Spinal cord (tissue), 10 donors: ENCODE data around the gene ISCA2. TPM values are rescaled to one million over a fixed set of nuclear protein-coding genes. Genes with fewer than 3 reads are reported as not detected.

Experiments used
- DNase-seq, 6 donors: peaks; one replicate each; pipeline versions ENCODE4 v3.0.0 to v3.0.0-alpha.2; 2013 to 2015; ENCODE audit warnings: low spot score in 6 of 6, low read depth in 4 of 6
- H3K27ac ChIP-seq: one replicate; pipeline ENCODE4 v1.5.1; 2013; ENCODE audit warnings: low read depth, low read length, control low read depth
- H3K27me3 ChIP-seq: one replicate; pipeline ENCODE4 v1.6.1; 2013; ENCODE audit warnings: low read length; ENCODE audit not compliant: control insufficient read depth, insufficient read depth
- H3K36me3 ChIP-seq: one replicate; pipeline ENCODE4 v1.6.1; 2013; ENCODE audit warnings: low read length; ENCODE audit not compliant: control insufficient read depth, insufficient read depth
- H3K4me1 ChIP-seq: one replicate; pipeline ENCODE4 v1.6.1; 2013; ENCODE audit warnings: low read length; ENCODE audit not compliant: control insufficient read depth, insufficient read depth
- H3K4me3 ChIP-seq: one replicate; pipeline ENCODE4 v1.5.1; 2013; ENCODE audit warnings: low read depth, low read length, control low read depth
- H3K9me3 ChIP-seq: one replicate; pipeline ENCODE4 v1.6.1; 2013; ENCODE audit warnings: low read length; ENCODE audit not compliant: control insufficient read depth, insufficient read depth
- WGBS: methylation state at CpG from one replicate; pipeline ENCODE4 v1.1.5; 2013; ENCODE audit warnings: missing lambda C conversion rate; ENCODE audit not compliant: insufficient coverage; 5-methylcytosine and 5-hydroxymethylcytosine counted together
- polyA plus RNA-seq, 2 donors: library from polyadenylated mRNA; unstranded; fragments of 120-200 nt; gene quantifications; one replicate each; pipeline ENCODE4 v1.2.1, GENCODE V29; 2013; ENCODE audit not compliant: insufficient read length in 2 of 2
- total RNA-seq, 2 donors: library from RNA; depleted of rRNA in 1 of 2; stranded (reverse); fragments of 120-200 nt in 1 of 2; fragments of >200 nt in 1 of 2; gene quantifications; one replicate each; pipeline versions ENCODE4 v1.2.3 to v1.2.4, GENCODE V29; 2013 to 2014
- donor health status: healthy.

The ISCA2 gene
- total and polyA plus RNA-seq, 4 donors, result 21.1 to 41.0 (median 33.7) TPM

DNA sequence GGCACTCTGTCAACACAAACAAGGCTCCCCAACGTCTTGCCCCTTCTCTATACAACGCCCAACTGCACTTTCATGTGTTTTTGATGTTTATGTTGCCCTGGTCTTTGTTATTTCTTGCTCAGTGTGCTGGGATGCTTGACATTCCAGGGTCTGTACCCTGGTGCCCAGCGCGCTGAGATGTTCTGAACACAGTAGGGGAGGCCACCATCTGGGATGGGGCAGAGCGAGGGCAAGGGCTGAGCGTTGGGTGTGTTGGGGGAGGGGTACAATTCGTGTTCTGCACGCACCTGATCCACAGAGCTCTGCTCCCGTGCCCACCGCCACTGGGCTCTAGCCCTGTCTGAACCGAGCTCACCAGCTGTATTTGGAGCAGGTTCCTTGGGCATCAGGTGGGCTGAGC is 52.9 kb downstream of the ISCA2 start:
- H3K27ac ChIP-seq, result no peak overlapping the region
- H3K9me3 ChIP-seq, result no peaks in the 10 kb centered on the region
- H3K4me1 ChIP-seq, result peaks cover 6% of the 10 kb centered on the region
- no peaks in the 10 kb centered on the region for H3K27me3 ChIP-seq
- no peak for DNase-seq
- WGBS, result 46% methylated on average over 9 of the region's 11 CpGs
- H3K4me3 ChIP-seq, result no peak overlapping the region
- H3K36me3 ChIP-seq, result no peaks in the 10 kb centered on the region

Other genes starting within 250 kb of the ISCA2 start
- 10 to 100 TPM; 30.3 to 48.4 TPM for gene ABCD4, start 190.8 kb upstream of the ISCA2 start, total RNA-seq
- gene ABCD4, start 190.8 kb upstream of the ISCA2 start, polyA plus RNA-seq, result 100 to 1,000 TPM in 1 of 2 donors, 10 to 100 TPM in 1; 86.6 to 124 TPM
- not detected for gene VRTN, start 145.3 kb upstream of the ISCA2 start, total RNA-seq
- not detected for gene VRTN, start 145.3 kb upstream of the ISCA2 start, polyA plus RNA-seq
- 1 to 10 TPM; 4.6 to 8.7 TPM for gene SYNDIG1L, start 67.6 kb upstream of the ISCA2 start, total RNA-seq
- gene SYNDIG1L, start 67.6 kb upstream of the ISCA2 start, polyA plus RNA-seq, result 10 to 100 TPM; 16.6 to 17.7 TPM
- 100 to 1,000 TPM in 1 of 2 donors, 10 to 100 TPM in 1; 76.8 to 174 TPM for gene NPC2, start 460 bp upstream of the ISCA2 start, total RNA-seq
- gene NPC2, start 460 bp upstream of the ISCA2 start, polyA plus RNA-seq, result 10 to 100 TPM; 80.9 to 92.5 TPM
- 10 to 100 TPM; 20.8 to 23.9 TPM for gene LTBP2, start 118.5 kb downstream of the ISCA2 start, total RNA-seq
- 1 to 10 TPM; 2.2 to 6.3 TPM for gene LTBP2, start 118.5 kb downstream of the ISCA2 start, polyA plus RNA-seq
- gene AREL1, start 219.3 kb downstream of the ISCA2 start, total RNA-seq, result 10 to 100 TPM; 35.6 to 43.2 TPM
- 10 to 100 TPM; 49.3 to 54.7 TPM for gene AREL1, start 219.3 kb downstream of the ISCA2 start, polyA plus RNA-seq
- gene FCF1, start 219.4 kb downstream of the ISCA2 start, total RNA-seq, result 10 to 100 TPM; 23.3 to 30.7 TPM
- 10 to 100 TPM; 39.4 to 42.3 TPM for gene FCF1, start 219.4 kb downstream of the ISCA2 start, polyA plus RNA-seq